A549 (cell line): ENCODE measurements around the gene SIGLEC1. TPM values are rescaled to one million over a fixed set of nuclear protein-coding genes. Genes with fewer than 3 reads are reported as not detected.

Experiments used
- ATAC-seq, 2 experiments: fragments of 200-7000 bp in 1 of 2; fragments of >200 bp in 1 of 2; cut with Nextera tagmentation in 1 of 2; cut with Tn5 transposase in 1 of 2; 3 replicates each; pipeline versions ENCODE4 v1.8.0 to v1.9.1; 2018 to 2020; ENCODE audit warnings: mild to moderate bottlenecking in 1 of 2, moderate library complexity in 1 of 2
- CTCF ChIA-PET: fragments of 300-600 bp; sonication (Branson Sonifier 250); formaldehyde crosslinking; extraction: SDS; loops from one replicate; lab custom pipeline; 2021; ENCODE audit warnings: antibody characterized with exemption, inconsistent platforms; lab: Yijun Ruan, JAX
- POLR2A ChIA-PET: fragments of 350-600 bp; formaldehyde crosslinking; extraction: SDS; loops from one replicate; lab custom pipeline; 2021; ENCODE audit warnings: antibody characterized with exemption, inconsistent platforms; lab: Yijun Ruan, JAX
- DNase-seq, 2 experiments: peaks; one replicate each; pipeline versions ENCODE4 v3.0.0 to v3.0.0-alpha.2; 2011 to 2016; ENCODE audit warnings: low read depth in 1 of 2, low spot score in 1 of 2
- FAIRE-seq: peaks from 2 replicates; lab custom pipeline; 2011; peaks lifted over from hg19 to GRCh38; lab: Jason Lieb, UNC
- H3K27ac ChIP-seq, 2 experiments: fragments of >200 bp; sonication (Bioruptor Twin); formaldehyde crosslinking; 3 replicates each; pipeline ENCODE4 v1.5.1; 2016 to 2017
- H3K4me1 ChIP-seq: fragments of >200 bp; sonication (Bioruptor Twin); formaldehyde crosslinking; 3 replicates; pipeline ENCODE4 v1.6.1; 2016
- H3K4me2 ChIP-seq: fragments of >200 bp; sonication (Bioruptor Twin); formaldehyde crosslinking; 3 replicates; pipeline ENCODE4 v1.6.1; 2016
- H3K4me3 ChIP-seq: fragments of >200 bp; sonication (Bioruptor Twin); formaldehyde crosslinking; 3 replicates; pipeline ENCODE4 v1.5.1; 2016
- H3K9me3 ChIP-seq: fragments of >200 bp; sonication (Bioruptor Twin); formaldehyde crosslinking; 3 replicates; pipeline ENCODE4 v1.6.1; 2016
- CBX2 ChIP-seq: fragments of 200-600 bp; sonication (generic); IDR thresholded peaks from 2 replicates; pipeline ENCODE4 v1.6.1; 2016; ENCODE audit warnings: low read depth, mild to moderate bottlenecking, borderline replicate concordance
- CHD4 ChIP-seq: fragments of 200-600 bp; sonication (generic); IDR thresholded peaks from 2 replicates; pipeline ENCODE4 v1.6.1; 2016; ENCODE audit warnings: antibody characterized with exemption, mild to moderate bottlenecking, borderline replicate concordance
- ELK1 ChIP-seq: fragments of 150-350 bp; IDR thresholded peaks from 2 replicates; pipeline ENCODE4 v1.6.1; 2014; ENCODE audit warnings: low read depth, mild to moderate bottlenecking, low read length
- EP300 ChIP-seq, 2 experiments: fragments of >200 bp; sonication (Bioruptor Twin); formaldehyde crosslinking; IDR thresholded peaks; 2 replicates in 1 of 2; 3 replicates in 1 of 2; pipeline ENCODE4 v1.6.1; 2016 to 2017
- ESRRA ChIP-seq: fragments of 150-350 bp; IDR thresholded peaks from 2 replicates; pipeline ENCODE4 v1.6.1; 2014; ENCODE audit warnings: mild to moderate bottlenecking, low read length, borderline replicate concordance
- FOSB ChIP-seq: fragments of 250-450 bp; sonication (Bioruptor Pico); IDR thresholded peaks from 2 replicates; pipeline ENCODE4 v1.5.0; 2020; ENCODE audit warnings: mild to moderate bottlenecking, moderate library complexity
- FOSL2 ChIP-seq, 2 experiments: fragments of 450-650 bp in 1 of 2; fragments of >200 bp in 1 of 2; sonication (Bioruptor Twin) in 1 of 2; formaldehyde crosslinking; IDR thresholded peaks; 2 replicates each; pipeline versions ENCODE4 v1.5.0 to v1.6.1; 2016 to 2020; ENCODE audit warnings: mild to moderate bottlenecking in 1 of 2, moderate library complexity in 1 of 2
- HDAC2 ChIP-seq: fragments of 200-600 bp; sonication (generic); IDR thresholded peaks from 2 replicates; pipeline ENCODE4 v1.6.1; 2016
- HEYL ChIP-seq: fragments of 250-450 bp; sonication (Bioruptor Pico); IDR thresholded peaks from 2 replicates; pipeline ENCODE4 v1.8.0; 2021; ENCODE audit warnings: mild to moderate bottlenecking, moderate library complexity
- KDM1A ChIP-seq: fragments of 200-600 bp; sonication (generic); IDR thresholded peaks from 2 replicates; pipeline ENCODE4 v1.6.1; 2016; ENCODE audit warnings: low read depth, mild to moderate bottlenecking
- KDM5A ChIP-seq: fragments of 200-600 bp; sonication (generic); IDR thresholded peaks from 2 replicates; pipeline ENCODE4 v1.6.1; 2016; ENCODE audit warnings: antibody characterized with exemption, mild to moderate bottlenecking
- MYC ChIP-seq: IDR thresholded peaks from 2 replicates; pipeline ENCODE4 v1.6.1; 2012; ENCODE audit warnings: mild to moderate bottlenecking, inconsistent platforms, low read length, improper control_type of control experiment, borderline replicate concordance
- NFE2L2 ChIP-seq: fragments of 150-350 bp; conservative IDR thresholded peaks from 2 replicates; pipeline ENCODE4 v1.6.1; 2014; ENCODE audit warnings: low read length
- NPAS2 ChIP-seq: fragments of 250-450 bp; sonication (Bioruptor Pico); IDR thresholded peaks from 2 replicates; pipeline ENCODE4 v1.8.0; 2022; ENCODE audit warnings: mild to moderate bottlenecking, moderate library complexity, borderline replicate concordance
- RAD21 ChIP-seq, 2 experiments: fragments of >200 bp in 1 of 2; sonication (Bioruptor Twin) in 1 of 2; formaldehyde crosslinking in 1 of 2; IDR thresholded peaks in 1 of 2; conservative IDR thresholded peaks in 1 of 2; 2 replicates in 1 of 2; 3 replicates in 1 of 2; pipeline ENCODE4 v1.6.1; 2012 to 2018; ENCODE audit warnings: inconsistent platforms in 1 of 2
- REST ChIP-seq: fragments of 200-600 bp; sonication (generic); IDR thresholded peaks from 2 replicates; pipeline ENCODE4 v1.6.1; 2016; ENCODE audit warnings: antibody characterized with exemption, mild to moderate bottlenecking, moderate library complexity
- RFX5 ChIP-seq: fragments of 450-650 bp; IDR thresholded peaks from 2 replicates; pipeline ENCODE4 v1.7.1; 2014; ENCODE audit warnings: antibody characterized with exemption, mild to moderate bottlenecking, moderate library complexity
- SMC3 ChIP-seq: fragments of >200 bp; sonication (Bioruptor Twin); formaldehyde crosslinking; IDR thresholded peaks from 3 replicates; pipeline ENCODE4 v1.6.1; 2018; ENCODE audit warnings: inconsistent platforms
- WGBS: methylation state at CpG from one replicate; pipeline ENCODE4 v1.1.6; 2017; ENCODE audit errors: missing lambda C conversion rate; 5-methylcytosine and 5-hydroxymethylcytosine counted together
- polyA plus RNA-seq, 4 experiments: library from polyadenylated mRNA; depleted of rRNA in 3 of 4; stranded (reverse); fragments of >200 nt; fragmentation: RNase III in 1 of 4; extraction: RNeasy Plus Mini Kit Qiagen cat#74134 plus additional on column Dnase treatment in 1 of 4; gene quantifications; 2 replicates in 3 of 4; 3 replicates in 1 of 4; pipeline ENCODE4 v1.2.3, GENCODE V29; 2011 to 2017
- TF ChIP-seq, protein P1 (sequence below): IDR thresholded peaks from 2 replicates; pipeline ENCODE4 v1.6.1; 2012; ENCODE audit warnings: low read depth, borderline replicate concordance
- TF ChIP-seq, protein P2 (sequence below): IDR thresholded peaks from 2 replicates; pipeline ENCODE4 v1.6.1; 2012
- TF ChIP-seq, protein P3 (sequence below): fragments of 450-650 bp; IDR thresholded peaks from 2 replicates; pipeline ENCODE4 v1.6.1; 2014; ENCODE audit warnings: antibody characterized with exemption

The SIGLEC1 gene
- polyA plus RNA-seq, 2 of the 4 experiments (the other 2 are of a cell fraction) = 0.01 TPM; not detected in 1

DNA sequence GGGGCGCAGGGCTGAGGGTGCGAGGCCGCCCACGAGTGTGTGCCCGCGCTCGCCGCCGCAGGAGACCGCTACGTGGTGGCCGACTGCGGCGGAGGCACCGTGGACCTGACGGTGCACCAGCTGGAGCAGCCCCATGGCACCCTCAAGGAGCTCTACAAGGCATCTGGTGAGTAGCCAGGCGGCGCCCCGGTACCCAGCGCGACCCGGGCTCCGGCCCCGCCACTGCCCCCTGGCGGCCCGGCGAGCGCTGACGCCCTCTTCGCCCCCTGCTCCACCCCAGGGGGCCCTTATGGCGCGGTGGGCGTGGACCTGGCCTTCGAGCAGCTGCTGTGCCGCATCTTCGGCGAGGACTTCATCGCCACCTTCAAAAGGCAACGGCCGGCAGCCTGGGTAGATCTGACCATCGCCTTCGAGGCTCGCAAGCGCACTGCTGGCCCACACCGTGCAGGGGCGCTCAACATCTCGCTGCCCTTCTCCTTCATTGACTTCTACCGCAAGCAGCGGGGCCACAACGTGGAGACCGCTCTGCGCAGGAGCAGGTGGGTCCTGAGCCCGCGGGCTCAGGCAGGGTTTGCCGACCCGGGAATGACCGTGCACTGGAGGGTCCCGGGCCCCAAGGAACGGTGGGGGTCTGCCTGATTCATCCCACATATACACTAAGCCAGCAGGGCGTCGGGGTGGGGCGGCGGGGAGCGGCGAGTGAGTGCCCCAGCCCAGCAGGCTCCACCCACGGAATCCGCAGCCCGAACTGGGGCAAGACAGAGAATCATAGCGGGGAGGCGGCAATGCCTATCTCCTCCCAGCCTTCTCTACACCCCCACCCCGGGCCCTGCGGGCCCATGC, 37.5 kb upstream of the SIGLEC1 start (continued):
- TF ChIP-seq ESRRA (0 out of 2 replicates have a peak, but pooled peaks have one; percentile 52), NPAS2 (CRISPR knock-in tag) (no peak)

GRCh38 chr20:3749087-3749688, 36.8 kb upstream of the SIGLEC1 start:
- no peaks in the 10 kb centered on the region for H3K9me3 ChIP-seq
- H3K27ac ChIP-seq = peak overlapping the region; percentile 82
- ChIA-PET POLR2A (interaction anchor here (1.0 to 1.4 kb wide), 6 partner anchors 10 to 73 kb away, joined by 3 to 21 read pairs (median 4); partner anchors contain the start of genes ADISSP, AP5S1 and SPEF1), CTCF (interaction anchor here (0.6 to 72.1 kb wide), 28 partner anchors 2 to 562 kb away, joined by 3 to 2233 read pairs (median 4); partner anchors contain the start of genes ADAM33, ADISSP, AP5S1 and CENPB)
- TF ChIP-seq, protein P1, sequence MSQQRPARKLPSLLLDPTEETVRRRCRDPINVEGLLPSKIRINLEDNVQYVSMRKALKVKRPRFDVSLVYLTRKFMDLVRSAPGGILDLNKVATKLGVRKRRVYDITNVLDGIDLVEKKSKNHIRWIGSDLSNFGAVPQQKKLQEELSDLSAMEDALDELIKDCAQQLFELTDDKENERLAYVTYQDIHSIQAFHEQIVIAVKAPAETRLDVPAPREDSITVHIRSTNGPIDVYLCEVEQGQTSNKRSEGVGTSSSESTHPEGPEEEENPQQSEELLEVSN = no peak
- TF ChIP-seq KDM1A (no peak), ELK1 (no peak), NFE2L2 (no peak), HEYL (no peak), MYC (no peak), REST (no peak), RAD21 (conservative IDR thresholded peaks at IDR 0.05 in 1 of 2, IDR thresholded peaks at IDR 0.05 in 1 of 2) (no peak), FOSB (no peak), CHD4 (no peak), EP300 (IDR thresholded peaks at IDR 0.05) (no peak), CBX2 (no peak), RFX5 (no peak), FOSL2 (IDR thresholded peaks at IDR 0.05) (no peak), FOSL2 (CRISPR knock-in tag; IDR thresholded peaks at IDR 0.05) (no peak), KDM5A (no peak), ESRRA (no peak), HDAC2 (no peak), SMC3 (no peak)
- TF ChIP-seq, protein P2, sequence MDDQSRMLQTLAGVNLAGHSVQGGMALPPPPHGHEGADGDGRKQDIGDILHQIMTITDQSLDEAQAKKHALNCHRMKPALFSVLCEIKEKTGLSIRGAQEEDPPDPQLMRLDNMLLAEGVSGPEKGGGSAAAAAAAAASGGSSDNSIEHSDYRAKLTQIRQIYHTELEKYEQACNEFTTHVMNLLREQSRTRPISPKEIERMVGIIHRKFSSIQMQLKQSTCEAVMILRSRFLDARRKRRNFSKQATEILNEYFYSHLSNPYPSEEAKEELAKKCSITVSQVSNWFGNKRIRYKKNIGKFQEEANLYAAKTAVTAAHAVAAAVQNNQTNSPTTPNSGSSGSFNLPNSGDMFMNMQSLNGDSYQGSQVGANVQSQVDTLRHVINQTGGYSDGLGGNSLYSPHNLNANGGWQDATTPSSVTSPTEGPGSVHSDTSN = no peak
- TF ChIP-seq, protein P3, sequence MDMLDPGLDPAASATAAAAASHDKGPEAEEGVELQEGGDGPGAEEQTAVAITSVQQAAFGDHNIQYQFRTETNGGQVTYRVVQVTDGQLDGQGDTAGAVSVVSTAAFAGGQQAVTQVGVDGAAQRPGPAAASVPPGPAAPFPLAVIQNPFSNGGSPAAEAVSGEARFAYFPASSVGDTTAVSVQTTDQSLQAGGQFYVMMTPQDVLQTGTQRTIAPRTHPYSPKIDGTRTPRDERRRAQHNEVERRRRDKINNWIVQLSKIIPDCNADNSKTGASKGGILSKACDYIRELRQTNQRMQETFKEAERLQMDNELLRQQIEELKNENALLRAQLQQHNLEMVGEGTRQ = no peak
- H3K4me3 ChIP-seq = peak overlapping the region; percentile 61
- peak overlapping the region; percentile 92 for H3K4me2 ChIP-seq
- FAIRE-seq (no peak), ATAC-seq (no peak), DNase-seq (no peak)
- WGBS = 62% methylated on average over 23 of the region's 24 CpGs
- peaks cover 10% of the 10 kb centered on the region; the same call in 2 of the 3 replicates for H3K4me1 ChIP-seq
